ENCODE data around the gene TPGS1.

Gene TPGS1

GRCh38 chr19:507286-508203, at the start of gene TPGS1:
TSS of gene TPGS1 (plus strand) at chr19:507497. CDS start at chr19:507507, 10 bp downstream.
- peak; percentile 87 for DNase-seq

GRCh38 chr19:457636-458035, 49.7 kb upstream of the TPGS1 start:
- DNase-seq = no peak

- no peak for DNase-seq
These were observed 48.9 kb upstream of the TPGS1 start for GRCh38 chr19:458091-459042.

GRCh38 chr19:459724-460511, 47.4 kb upstream of the TPGS1 start:
- peak; percentile 15 for DNase-seq

- no peak for DNase-seq
These were observed 46.2 kb upstream of the TPGS1 start, which contains the start of gene SHC2 for GRCh38 chr19:460877-461720. TSS of gene SHC2 (minus strand) at chr19:461033. CDS start at chr19:460996, 37 bp downstream.

- DNase-seq = no peak
These were observed 45.4 kb upstream of the TPGS1 start for GRCh38 chr19:461721-462551.

GRCh38 chr19:463483-464207, 43.7 kb upstream of the TPGS1 start:
- DNase-seq = no peak

GRCh38 chr19:464208-464545, 43.1 kb upstream of the TPGS1 start:
- no peak for DNase-seq

- no peak for DNase-seq
These were observed 42.1 kb upstream of the TPGS1 start for GRCh38 chr19:465056-465816.

GRCh38 chr19:467554-467953, 39.7 kb upstream of the TPGS1 start:
- no peak for DNase-seq

GRCh38 chr19:468587-469256, 38.6 kb upstream of the TPGS1 start:
- no peak for DNase-seq

- no peak for DNase-seq
These were observed 37.5 kb upstream of the TPGS1 start for GRCh38 chr19:469833-470232.

GRCh38 chr19:470701-471100, 36.6 kb upstream of the TPGS1 start:
- DNase-seq = no peak

- no peak for DNase-seq
These were observed 35.1 kb upstream of the TPGS1 start for GRCh38 chr19:472005-472858.

GRCh38 chr19:474126-475078, 32.9 kb upstream of the TPGS1 start:
- DNase-seq = no peak

- no peak for DNase-seq
These were observed 31.9 kb upstream of the TPGS1 start for GRCh38 chr19:475360-475759.

Measured in stimulated activated CD4-positive, alpha-beta T cell treated with anti-CD3 and anti-CD28 coated beads, Interleukin-1b, Interleukin-23, amount 100 ng/mL, for 48 hours (primary cell).